HL-60 (cell line): ENCODE measurements around the gene TMOD3.

Source experiments
- CTCF ChIP-seq: IDR thresholded peaks from one replicate; pipeline ENCODE4 v1.5.1; 2011; ENCODE audit warnings: low read length, control low read depth, inconsistent platforms; ENCODE audit not compliant: insufficient read depth
- POLR2AphosphoS5 ChIP-seq: IDR thresholded peaks from 2 replicates; pipeline ENCODE4 v1.6.1; 2012; ENCODE audit warnings: low read depth

DNA sequence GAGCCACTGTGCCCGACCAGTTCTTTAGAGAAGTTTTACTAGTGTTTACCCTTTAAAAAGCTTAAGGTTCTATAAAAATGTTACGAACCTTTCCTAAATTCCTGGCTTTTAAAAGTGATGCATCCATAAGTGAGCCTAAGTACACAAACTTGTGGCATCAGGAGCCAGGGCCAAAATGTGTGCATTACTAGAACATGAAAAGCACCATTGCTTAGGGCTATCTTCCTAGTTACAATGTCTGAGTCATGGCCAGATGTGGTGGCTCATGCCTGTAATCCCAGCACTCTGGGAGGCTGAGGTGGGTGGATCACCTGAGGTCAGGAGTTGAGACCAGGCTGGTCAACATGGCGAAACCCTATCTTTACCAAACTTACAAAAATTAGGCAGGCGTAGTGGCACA is 102.2 kb downstream of the TMOD3 start:
- no peak for TF ChIP-seq POLR2AphosphoS5
- no peak for TF ChIP-seq CTCF
